GM18498 (cell line): Measurements from ENCODE around the gene PAN2.
A peak's percentile ranks its signal among the peaks of the same experiment; 100 is the strongest.

Experiments
- ATAC-seq: cut with Tn5 transposase; IDR thresholded peaks from one replicate; pipeline ENCODE4 v1.9.1; 2021; ENCODE audit warnings: mild to moderate bottlenecking, moderate library complexity; ENCODE audit not compliant: unreplicated experiment

Gene PAN2, protein sequence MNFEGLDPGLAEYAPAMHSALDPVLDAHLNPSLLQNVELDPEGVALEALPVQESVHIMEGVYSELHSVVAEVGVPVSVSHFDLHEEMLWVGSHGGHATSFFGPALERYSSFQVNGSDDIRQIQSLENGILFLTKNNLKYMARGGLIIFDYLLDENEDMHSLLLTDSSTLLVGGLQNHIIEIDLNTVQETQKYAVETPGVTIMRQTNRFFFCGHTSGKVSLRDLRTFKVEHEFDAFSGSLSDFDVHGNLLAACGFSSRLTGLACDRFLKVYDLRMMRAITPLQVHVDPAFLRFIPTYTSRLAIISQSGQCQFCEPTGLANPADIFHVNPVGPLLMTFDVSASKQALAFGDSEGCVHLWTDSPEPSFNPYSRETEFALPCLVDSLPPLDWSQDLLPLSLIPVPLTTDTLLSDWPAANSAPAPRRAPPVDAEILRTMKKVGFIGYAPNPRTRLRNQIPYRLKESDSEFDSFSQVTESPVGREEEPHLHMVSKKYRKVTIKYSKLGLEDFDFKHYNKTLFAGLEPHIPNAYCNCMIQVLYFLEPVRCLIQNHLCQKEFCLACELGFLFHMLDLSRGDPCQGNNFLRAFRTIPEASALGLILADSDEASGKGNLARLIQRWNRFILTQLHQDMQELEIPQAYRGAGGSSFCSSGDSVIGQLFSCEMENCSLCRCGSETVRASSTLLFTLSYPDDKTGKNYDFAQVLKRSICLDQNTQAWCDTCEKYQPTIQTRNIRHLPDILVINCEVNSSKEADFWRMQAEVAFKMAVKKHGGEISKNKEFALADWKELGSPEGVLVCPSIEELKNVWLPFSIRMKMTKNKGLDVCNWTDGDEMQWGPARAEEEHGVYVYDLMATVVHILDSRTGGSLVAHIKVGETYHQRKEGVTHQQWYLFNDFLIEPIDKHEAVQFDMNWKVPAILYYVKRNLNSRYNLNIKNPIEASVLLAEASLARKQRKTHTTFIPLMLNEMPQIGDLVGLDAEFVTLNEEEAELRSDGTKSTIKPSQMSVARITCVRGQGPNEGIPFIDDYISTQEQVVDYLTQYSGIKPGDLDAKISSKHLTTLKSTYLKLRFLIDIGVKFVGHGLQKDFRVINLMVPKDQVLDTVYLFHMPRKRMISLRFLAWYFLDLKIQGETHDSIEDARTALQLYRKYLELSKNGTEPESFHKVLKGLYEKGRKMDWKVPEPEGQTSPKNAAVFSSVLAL

DNA sequence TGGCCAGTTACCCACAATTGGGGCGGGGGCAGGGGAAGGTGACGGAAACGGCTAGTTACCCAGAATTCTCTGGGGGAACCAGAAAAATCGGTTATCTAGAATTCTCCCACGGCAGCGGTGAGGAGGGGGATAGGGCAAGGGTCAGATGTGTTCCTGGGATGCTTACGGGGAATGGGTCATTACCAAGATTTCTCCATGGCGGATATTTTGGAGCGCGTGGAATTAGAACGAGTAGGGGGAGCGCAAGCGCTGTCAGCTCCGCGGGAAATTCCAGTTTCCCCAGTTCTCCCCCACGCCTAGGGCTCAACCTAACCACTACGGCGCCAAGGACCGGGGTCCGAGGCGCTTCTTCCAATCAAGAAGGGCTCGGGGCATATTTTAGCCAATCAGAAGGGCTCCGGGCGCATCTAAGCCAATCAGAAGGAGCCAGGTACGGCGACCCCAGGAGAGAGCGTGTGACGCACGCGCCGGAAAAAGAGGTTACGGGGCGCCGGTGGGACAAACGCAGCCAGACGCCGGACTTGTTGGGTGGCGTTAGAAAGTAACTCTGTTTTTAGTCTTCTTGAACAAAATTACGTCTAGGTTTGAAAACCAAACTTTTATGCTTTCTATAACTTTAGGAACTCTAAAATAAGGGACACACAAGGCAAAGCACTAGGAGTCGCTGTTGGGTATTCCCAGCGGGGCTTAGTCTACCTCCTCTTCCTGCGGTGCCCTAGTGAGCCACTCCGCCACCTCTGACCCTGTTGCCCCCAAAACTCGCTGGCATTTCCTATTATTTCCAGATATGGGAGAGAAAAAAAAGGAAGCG, at the start of gene PAN2:
Gene PAN2 (minus strand): TSS at position 322 of the 811 bp plus-strand sequence. CDS start 906 bp downstream, outside the sequence.
- ATAC-seq: peak; percentile 93

DNA sequence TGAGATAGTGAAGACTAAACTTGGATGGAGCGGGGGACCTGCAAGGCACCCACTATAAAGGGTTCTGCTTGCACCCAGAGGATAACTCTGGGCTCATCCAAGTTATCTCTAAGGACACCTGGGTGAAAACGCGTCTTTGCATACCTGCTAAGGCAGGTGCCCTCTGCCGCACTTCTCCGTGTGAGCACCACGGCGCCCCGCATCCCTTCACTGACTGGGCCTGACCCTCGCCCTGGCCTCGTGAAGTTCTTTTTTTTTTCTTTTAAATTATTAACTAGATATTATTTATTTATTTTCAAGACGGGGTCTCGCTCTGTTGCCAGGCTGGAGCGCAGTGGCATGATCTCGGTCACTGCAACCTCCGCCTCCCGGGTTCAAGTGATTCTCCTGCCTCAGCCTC, 48.8 kb upstream of the PAN2 start:
- ATAC-seq: no peak

DNA sequence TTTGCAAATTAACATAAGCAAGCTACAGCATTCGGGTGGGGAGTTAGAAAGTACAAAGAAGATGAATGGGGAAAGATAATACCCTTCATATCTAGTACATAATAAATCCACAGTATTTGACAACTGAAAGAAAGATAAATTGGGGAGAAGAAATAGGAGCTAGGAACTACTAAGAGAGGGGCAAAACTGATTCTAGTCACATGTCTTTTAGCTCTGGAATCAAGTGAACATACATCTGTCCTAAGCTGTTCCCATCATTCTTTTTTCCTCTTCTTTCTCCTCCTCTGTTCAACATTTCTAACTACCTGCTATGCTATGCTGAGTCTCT, 44.2 kb upstream of the PAN2 start:
- no peak for ATAC-seq

DNA sequence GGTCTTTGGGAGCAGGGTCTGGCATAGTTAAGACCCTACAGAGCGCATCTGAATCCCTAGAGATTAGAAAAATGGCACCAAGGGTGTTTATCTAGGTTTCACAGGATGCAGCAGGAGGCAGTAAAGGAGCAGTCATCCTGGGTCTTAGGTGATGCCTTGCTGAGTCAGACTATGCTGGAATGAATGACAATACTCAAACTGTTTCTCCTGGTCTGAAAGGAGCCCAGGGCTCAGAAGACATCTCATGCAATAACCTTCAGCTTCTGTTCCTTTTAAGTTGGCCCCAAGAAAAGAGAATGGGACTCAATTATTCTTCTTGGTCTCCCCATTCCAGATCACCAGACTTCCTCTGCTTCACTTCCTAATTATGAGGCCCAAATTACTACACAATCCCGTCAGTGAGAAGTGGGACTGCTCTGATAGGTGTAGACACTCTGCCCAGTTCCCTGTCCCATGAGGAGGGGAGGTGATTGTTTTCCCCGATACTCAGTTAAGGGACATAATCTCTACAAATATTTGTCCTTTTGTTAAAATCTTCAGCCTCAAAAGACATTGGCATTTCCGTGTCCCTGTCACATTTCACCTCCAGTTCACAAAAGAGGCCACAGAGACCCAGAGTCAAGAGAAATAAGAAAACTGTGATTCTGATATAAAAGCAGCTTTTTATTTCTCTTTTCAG, 43.6 kb upstream of the PAN2 start:
- no peak for ATAC-seq

DNA sequence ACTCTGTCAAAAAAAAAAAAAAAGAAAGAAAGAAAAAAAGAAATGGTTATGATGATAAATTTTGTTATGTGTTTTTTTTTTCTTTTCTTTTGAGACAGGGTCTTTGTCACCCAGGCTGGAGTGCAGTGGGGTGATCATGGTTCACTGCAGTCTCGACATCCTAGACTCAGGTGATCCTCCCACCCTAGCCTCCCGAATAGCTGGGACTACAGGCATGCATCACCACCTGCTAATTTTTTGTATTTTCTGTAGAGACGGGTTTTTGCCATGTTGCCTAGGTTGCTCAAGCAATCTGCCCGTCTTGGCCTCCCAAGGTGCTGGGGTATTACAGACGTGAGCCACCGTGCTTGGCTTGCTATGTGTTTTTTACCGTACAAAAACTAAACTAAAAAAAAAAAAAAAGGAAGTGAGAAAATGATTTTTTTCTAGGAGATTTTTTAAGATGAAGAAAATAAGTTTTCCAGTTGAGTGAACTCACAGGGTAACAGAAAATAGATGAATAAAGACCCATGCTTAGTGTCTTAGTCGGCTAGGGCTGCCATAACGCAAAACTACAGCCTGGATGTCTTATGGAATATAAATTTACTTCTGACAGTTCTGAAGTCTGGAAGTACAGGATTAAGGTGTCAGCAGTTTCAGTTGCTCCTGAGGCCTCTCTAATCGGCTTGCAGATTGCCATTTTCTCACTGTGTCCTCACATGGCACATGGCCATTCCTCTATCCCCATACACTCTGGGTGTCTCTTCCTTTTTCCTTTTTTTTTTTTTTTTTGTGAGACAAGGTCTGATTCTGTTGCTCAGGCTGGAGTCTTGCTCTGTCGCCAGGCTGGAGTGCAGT, 42.0 kb upstream of the PAN2 start:
- ATAC-seq: peak; percentile 83

DNA sequence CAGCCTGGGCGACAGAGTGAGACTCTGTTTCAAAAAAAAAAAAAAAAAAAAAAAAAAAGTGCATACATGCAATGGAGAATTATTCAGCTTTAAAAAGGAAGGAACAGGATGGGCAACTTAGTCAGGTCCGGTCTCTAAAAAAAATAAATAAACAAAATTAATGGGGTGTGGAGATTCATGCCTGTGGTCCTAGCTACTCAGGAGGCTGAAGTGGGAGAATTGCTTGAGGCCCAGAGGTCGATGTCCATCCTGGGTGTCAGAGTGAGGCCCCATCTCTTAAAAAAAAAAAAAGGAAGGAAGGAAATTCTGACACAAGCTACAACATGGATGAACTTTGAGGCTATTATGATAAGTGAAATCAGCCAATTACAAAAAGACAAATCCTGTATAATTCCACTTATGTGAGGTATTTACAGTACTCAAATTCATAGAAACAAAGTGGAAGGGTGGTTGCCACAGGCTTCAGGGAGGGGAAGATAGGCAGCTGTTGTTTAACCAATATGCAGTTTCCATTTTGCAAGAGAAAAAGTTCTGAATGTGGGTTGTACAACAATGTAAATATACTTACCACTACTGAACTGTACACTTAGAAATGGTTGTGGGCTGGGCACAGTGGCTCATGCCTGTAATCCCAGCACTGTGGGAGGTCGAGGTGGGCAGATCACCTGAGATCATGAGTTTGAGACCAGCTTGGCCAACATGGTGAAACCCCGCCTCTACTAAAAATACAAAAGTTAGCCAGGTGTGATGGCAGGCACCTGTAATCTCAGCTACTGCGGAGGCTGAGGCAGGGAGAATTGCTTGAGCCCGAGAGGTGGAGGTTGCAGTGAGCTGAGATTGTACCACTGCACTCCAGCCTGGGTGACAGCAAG, 41.2 kb upstream of the PAN2 start:
- peak; percentile 28 for ATAC-seq

DNA sequence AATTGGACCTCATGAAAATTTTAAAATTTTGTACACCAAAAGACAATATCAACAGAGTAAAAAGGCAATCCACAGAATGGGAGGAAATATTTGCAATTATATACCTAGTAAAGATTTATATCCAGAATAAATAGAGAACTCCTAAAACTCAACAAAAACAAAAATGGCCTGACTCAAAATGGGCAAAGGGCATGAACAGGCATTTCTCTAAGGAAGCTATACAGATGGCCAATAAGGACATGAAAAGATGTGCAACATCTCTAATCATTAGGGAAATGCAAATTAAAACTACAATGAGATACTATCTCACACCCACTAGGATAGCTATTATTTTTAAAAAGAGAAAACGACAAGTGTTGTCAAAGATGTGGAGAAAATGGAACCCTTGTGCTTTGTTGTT, 39.7 kb upstream of the PAN2 start:
- ATAC-seq: no peak

DNA sequence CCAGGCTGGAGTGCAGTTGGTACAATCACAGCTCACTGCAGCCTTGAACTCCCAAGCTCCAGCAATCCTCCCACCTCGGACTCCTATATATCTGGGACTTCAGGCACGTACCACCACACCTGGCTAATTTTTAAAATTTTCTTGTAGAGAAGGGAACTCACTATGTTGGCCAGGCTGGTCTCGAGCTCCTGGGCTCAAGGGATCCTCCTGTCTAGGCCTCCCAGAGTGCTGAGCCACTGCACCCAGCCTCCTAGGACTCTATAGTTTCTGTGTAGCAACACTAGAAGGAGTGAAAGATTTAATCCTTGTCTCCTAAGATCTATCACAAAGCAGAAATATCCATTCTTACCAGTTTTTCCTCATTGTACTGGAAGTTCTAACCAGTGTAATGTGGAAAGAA, 33.1 kb upstream of the PAN2 start:
- ATAC-seq: no peak

DNA sequence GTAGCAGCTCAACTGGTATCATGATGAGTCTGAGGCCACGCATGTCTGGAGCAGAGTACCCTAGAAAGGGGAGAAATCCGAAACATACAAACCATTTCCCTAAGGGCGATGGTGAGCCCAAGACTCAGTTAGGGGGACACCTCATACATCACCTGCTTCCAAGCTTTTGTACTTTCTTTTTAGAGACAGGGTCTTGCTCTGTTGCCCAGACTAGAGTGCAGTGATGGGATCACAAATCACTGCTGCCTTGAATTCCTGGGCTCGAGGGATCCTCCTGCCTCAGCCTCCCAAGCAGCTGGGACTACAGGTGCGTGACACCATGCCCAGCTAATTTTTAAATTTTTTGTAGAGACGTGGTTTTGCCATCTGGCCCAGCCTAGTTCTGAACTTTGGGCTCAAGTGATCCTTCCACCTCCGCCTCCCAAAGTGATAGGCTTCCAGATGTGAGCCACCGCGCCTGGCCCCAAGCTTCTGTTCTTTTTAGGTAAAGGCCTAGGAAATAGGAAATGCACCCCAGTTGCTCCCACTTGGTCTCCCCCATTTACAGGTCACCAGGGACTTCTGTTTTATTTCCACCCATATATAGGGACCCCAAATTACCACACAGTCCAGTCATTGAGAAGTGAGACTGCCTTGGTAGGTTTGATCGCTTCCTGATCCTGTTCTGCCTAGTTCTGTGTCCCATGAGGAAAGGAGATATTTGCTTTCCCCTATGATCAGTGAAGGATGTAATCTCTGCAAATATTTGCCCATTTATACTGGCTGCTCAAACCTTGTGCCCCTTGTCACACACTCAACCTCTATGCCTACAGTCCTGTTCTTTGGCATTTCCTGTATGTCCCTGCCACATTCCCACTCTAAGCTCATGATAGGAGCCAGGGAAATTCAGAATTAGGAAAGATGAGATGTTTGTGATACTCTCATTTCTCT, 28.6 kb upstream of the PAN2 start, which contains the start of gene APOF:
Gene APOF (minus strand): TSS at position 728 of the 930 bp plus-strand sequence. CDS start 112 bp downstream, at position 616.
- no peak for ATAC-seq

DNA sequence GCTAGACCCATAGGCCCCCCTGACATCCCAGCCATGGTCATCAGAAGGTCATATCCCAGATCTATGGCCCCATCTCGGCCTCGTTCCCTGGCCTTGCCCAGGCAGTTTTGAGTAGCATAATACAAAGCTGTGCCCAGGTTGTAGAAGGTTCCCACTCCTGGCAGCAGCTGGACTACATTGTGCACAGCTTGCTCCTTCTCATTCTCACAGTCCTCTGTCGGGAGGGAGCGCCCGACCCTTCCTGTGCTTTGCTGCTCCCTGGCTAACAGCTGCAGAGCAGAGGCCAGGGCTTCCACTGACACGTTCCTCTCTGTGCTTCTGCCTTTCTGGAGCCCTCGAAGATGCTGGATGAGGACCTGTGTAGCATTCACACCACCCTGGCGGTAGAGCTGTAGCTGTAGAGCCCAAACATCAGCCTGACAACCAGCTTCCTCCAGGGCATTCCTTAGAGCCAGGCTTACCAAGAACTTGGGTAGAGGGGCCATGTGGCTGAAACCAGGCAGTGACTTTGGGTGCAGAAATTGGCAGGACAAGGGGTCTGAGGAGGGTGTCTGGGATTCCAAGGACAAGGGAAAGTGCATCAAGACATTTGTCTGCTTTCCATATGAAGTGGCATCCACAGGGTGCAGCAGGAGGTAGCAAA, 27.8 kb upstream of the PAN2 start:
- no peak for ATAC-seq

DNA sequence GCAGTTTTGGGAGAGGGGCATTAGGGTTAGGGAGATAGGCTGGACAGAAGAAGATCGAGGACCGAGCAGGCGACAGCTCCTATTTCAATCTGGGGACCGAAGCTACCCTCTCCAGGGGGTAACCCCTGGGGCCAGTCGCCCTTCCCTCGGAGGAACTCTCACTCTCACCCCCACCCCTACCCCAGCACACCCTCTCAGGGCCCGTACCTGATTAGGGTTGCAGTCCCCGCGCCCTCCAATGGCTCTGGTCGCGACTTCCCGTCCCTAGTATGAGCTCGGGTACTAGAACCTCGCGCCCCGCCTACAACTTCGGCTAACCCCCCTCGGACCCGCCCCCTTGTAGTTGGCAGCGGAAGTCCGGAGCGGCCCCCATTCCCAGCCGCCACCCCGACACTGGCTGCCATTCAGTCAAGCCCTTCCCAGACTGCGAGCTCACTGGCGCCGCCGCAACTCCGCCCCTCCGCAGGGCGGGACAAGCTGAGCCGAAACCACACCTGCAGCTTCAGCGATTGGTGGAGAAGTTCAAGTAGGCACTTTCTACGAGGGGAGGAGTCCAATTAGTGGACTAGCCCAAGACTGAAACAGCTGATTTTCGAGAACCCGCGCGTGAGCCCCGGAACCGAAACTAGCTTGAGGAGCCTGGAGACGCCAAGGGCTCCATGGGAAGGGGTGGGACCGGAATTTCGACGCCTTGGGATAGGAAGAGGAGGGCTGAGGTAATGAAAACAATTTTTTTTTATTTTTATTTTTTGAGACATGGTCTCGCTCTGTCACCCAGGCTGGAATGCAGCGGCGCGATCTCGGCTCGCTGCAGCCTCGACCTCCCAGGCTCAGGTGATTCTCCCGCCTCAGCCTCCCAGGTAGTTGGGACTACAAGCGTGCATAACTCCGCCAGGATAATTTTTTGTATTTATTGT, 26.3 kb upstream of the PAN2 start, which contains the start of gene STAT2:
Gene STAT2 (minus strand): TSS at position 257 of the 917 bp plus-strand sequence. CDS start 3,536 bp downstream, outside the sequence.
- peak; percentile 95 for ATAC-seq

DNA sequence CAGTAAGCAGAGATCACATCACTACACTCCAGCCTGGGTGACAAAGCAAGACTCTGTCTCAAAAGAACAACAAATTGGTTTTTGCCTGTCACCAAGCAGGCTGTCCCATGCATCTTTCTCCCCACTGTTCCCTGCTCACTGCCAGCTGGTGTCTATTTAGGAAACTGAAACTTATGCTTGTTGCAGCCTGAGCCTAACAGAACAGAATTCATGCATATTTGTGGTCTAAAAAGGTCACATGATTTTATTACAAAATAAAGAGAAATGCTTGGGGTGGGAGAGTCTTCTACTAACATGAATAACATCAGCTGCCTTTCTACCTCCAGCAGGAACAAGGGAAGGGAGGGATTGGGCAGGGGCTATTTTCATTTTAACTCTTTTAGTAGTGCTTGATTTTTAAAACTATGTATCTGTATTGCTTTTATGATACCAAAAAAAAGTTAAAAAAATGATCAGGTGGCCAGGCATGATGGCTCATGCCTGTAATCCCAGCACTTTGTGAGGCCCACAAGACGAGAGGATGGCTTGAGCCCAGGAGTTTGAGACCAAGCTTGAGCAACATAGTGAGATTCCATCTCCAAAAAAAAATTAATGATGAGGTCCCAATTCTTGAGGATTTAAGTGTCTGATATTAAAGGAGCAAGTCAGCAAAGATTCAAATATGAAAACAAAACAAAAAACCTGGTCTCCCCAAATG, 25.2 kb upstream of the PAN2 start:
- no peak for ATAC-seq

DNA sequence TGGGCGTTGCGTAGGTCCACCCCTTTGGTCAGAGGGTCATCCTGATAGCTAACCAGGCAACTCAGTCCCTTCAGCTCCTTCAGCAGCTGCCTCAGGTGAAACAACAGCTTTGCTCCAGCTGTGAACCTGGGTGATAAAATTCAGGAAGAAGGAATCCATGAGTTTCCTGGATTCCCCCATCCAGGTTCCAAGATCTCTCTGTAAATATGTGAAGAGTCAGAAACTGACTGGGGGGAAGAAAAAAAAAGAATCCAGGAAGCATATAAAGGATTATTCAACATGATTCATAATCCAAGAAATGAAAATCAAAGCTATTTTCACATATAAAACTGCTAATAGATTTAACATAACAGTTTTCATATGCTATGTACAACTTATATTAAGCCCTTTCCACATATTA, 17.5 kb upstream of the PAN2 start:
- ATAC-seq: no peak

DNA sequence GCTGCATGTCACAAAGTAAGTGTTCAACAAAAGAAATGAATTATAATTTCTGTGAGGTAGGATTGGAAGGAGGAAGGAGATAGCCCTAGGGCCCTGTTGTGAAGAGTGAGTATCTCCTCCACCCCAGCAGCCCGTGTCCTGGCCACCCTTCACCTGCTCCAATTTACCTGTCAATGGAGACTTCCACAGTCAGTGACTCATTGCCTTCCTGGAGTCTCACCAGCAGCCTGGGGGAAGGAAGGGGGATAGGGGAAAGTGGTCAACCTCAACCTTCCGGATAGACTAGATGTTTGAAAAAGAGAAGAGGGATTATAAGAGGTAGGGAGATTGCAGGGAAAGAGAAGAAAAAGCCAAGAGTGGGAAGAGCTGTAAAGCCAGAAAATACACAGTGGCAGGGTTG, 16.9 kb upstream of the PAN2 start:
- ATAC-seq: no peak

DNA sequence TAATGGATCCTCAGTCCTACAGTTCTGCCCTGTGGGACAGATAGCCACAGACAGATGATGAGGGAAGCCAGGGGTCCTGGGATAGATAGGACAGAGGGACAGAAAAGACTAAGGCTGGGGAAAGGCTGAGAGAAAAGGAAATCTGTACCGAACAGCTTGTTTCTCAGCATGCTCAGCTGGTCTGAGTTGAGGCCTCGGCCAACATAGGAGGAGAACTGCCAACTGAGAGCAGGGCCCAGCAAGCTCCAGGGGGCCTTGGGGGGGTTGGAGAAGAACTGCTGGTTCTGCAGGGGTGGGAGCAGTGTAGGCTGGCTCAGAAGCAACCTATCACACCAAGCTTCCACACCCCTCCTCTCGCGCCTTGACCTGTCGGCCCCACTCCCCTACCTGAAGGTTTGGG, 15.0 kb upstream of the PAN2 start:
- ATAC-seq: no peak
